ENCODE measurements around the gene SDCBP2.

DNA sequence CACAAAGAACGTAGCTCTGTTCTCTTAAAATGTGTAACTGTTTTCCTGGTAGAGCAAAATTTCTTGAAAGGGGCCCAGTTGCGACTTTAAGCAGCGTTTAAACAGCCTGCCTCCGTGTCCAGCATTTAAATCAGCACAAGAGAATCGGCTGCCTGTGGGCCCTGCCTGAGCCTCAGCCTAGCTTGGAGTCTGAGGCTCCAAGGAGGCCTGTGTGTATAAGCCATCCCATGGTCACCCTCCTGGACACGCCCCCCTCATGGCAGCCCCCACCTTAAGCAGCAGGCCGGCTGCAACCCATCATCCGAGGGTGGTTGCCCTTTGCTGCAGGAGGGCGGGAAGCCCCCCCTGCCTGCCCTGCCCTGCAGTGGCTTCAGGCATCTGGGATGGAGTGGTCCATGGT is 18.9 kb downstream of the SDCBP2 start:
- TF ChIP-seq, protein P1, sequence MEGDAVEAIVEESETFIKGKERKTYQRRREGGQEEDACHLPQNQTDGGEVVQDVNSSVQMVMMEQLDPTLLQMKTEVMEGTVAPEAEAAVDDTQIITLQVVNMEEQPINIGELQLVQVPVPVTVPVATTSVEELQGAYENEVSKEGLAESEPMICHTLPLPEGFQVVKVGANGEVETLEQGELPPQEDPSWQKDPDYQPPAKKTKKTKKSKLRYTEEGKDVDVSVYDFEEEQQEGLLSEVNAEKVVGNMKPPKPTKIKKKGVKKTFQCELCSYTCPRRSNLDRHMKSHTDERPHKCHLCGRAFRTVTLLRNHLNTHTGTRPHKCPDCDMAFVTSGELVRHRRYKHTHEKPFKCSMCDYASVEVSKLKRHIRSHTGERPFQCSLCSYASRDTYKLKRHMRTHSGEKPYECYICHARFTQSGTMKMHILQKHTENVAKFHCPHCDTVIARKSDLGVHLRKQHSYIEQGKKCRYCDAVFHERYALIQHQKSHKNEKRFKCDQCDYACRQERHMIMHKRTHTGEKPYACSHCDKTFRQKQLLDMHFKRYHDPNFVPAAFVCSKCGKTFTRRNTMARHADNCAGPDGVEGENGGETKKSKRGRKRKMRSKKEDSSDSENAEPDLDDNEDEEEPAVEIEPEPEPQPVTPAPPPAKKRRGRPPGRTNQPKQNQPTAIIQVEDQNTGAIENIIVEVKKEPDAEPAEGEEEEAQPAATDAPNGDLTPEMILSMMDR (IDR thresholded peaks at IDR 0.05), result no peak
- no peak for TF ChIP-seq ZFX (IDR thresholded peaks at IDR 0.05; ENCODE audit: borderline replicate concordance)

All from 22Rv1 (cell line).